WTC11 (cell line): Measurements from ENCODE around the gene CDH12.

ENCODE experiments used
- ESRRA ChIP-seq: sonication (generic); formaldehyde crosslinking; IDR thresholded peaks from 2 replicates; pipeline ENCODE4 v1.8.1; 2022; ENCODE audit warnings: mild to moderate bottlenecking, missing genetic modification reagents, borderline replicate concordance
- ETV6 ChIP-seq: sonication (generic); formaldehyde crosslinking; IDR thresholded peaks from 2 replicates; pipeline ENCODE4 v1.8.1; 2022; ENCODE audit warnings: mild to moderate bottlenecking, missing genetic modification reagents
- FOXP1 ChIP-seq: sonication (generic); formaldehyde crosslinking; IDR thresholded peaks from 2 replicates; pipeline ENCODE4 v1.8.0; 2022; ENCODE audit warnings: missing genetic modification reagents, mild to moderate bottlenecking, moderate library complexity, borderline replicate concordance
- MAX ChIP-seq: sonication (generic); formaldehyde crosslinking; IDR thresholded peaks from 2 replicates; pipeline ENCODE4 v1.8.0; 2022; ENCODE audit warnings: mild to moderate bottlenecking, missing genetic modification reagents
- MYBL2 ChIP-seq: sonication (generic); formaldehyde crosslinking; IDR thresholded peaks from 2 replicates; pipeline ENCODE4 v1.8.1; 2023; ENCODE audit warnings: mild to moderate bottlenecking, moderate library complexity, missing genetic modification reagents
- ZNF232 ChIP-seq: sonication (generic); formaldehyde crosslinking; IDR thresholded peaks from 2 replicates; pipeline ENCODE4 v1.8.0; 2022; ENCODE audit warnings: mild to moderate bottlenecking, missing genetic modification reagents
- ZNF317 ChIP-seq: sonication (generic); formaldehyde crosslinking; IDR thresholded peaks from 2 replicates; pipeline ENCODE4 v1.8.1; 2023; ENCODE audit warnings: low read depth, mild to moderate bottlenecking, moderate library complexity, missing genetic modification reagents, borderline replicate concordance
- TF ChIP-seq, protein P1 (sequence below): fragments of 200-600 bp; IDR thresholded peaks from 2 replicates; pipeline ENCODE4 v1.8.0; 2022; ENCODE audit warnings: antibody characterized with exemption
- TF ChIP-seq, protein P2 (sequence below): sonication (generic); formaldehyde crosslinking; IDR thresholded peaks from 2 replicates; pipeline ENCODE4 v1.8.0; 2022; ENCODE audit warnings: mild to moderate bottlenecking, missing genetic modification reagents
- TF ChIP-seq, protein P3 (sequence below): sonication (generic); formaldehyde crosslinking; IDR thresholded peaks from 2 replicates; pipeline ENCODE4 v1.8.1; 2022; ENCODE audit warnings: low read depth, missing genetic modification reagents, borderline replicate concordance

DNA sequence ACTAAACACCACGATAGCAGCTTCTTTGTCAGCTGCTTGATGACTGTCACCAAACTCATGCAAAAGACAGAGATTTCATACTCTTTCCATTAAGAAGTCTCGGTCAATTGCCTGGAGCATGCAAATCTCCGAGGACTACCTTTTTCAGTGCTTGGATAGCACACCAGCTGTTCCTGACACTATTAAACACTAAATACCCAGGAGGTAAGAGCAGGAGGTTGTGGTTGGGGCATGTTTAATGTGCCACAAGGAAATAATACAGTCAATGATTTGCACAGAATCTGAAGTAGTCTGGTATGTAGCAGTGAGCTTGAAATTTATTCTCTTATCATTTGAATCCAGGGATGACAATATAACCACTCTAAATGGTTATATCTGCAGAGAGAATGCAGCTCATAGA, 996.2 kb downstream of the CDH12 start:
- TF ChIP-seq, protein P1, sequence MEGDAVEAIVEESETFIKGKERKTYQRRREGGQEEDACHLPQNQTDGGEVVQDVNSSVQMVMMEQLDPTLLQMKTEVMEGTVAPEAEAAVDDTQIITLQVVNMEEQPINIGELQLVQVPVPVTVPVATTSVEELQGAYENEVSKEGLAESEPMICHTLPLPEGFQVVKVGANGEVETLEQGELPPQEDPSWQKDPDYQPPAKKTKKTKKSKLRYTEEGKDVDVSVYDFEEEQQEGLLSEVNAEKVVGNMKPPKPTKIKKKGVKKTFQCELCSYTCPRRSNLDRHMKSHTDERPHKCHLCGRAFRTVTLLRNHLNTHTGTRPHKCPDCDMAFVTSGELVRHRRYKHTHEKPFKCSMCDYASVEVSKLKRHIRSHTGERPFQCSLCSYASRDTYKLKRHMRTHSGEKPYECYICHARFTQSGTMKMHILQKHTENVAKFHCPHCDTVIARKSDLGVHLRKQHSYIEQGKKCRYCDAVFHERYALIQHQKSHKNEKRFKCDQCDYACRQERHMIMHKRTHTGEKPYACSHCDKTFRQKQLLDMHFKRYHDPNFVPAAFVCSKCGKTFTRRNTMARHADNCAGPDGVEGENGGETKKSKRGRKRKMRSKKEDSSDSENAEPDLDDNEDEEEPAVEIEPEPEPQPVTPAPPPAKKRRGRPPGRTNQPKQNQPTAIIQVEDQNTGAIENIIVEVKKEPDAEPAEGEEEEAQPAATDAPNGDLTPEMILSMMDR = no peak
- TF ChIP-seq ETV6 (CRISPR knock-in tag) (no peak), FOXP1 (CRISPR knock-in tag) (no peak), ESRRA (CRISPR knock-in tag) (no peak), ZNF317 (CRISPR knock-in tag) (no peak), ZNF232 (no peak), MYBL2 (CRISPR knock-in tag) (no peak), MAX (CRISPR knock-in tag) (no peak)
- TF ChIP-seq, protein P2, sequence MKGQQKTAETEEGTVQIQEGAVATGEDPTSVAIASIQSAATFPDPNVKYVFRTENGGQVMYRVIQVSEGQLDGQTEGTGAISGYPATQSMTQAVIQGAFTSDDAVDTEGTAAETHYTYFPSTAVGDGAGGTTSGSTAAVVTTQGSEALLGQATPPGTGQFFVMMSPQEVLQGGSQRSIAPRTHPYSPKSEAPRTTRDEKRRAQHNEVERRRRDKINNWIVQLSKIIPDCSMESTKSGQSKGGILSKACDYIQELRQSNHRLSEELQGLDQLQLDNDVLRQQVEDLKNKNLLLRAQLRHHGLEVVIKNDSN (CRISPR knock-in tag) = no peak
- TF ChIP-seq, protein P3, sequence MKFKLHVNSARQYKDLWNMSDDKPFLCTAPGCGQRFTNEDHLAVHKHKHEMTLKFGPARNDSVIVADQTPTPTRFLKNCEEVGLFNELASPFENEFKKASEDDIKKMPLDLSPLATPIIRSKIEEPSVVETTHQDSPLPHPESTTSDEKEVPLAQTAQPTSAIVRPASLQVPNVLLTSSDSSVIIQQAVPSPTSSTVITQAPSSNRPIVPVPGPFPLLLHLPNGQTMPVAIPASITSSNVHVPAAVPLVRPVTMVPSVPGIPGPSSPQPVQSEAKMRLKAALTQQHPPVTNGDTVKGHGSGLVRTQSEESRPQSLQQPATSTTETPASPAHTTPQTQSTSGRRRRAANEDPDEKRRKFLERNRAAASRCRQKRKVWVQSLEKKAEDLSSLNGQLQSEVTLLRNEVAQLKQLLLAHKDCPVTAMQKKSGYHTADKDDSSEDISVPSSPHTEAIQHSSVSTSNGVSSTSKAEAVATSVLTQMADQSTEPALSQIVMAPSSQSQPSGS = no peak
